KBM-7 (cell line): ENCODE data around the gene UTP4.

Experiments
- DNase-seq: peaks from one replicate; pipeline ENCODE4 v3.0.0-alpha.2; 2015
- in situ Hi-C: fragments of 300-500 bp; cut with MboI; formaldehyde crosslinking; loops from 2 replicates; pipeline ENCODE4 v1.14.3; 2020; ENCODE audit warnings: low sequenced_read_pairs, low pct_unique_long_range_greater_than_20kb, mixed read lengths

The UTP4 gene

GRCh38 chr16:69132424-69133252 lies at the start of gene UTP4, which contains the start of gene CHTF8:
TSS of gene UTP4 (plus strand) at chr16:69132649. CDS start at chr16:69133460, 811 bp downstream.
TSS of gene CHTF8 (minus strand) at chr16:69132588. CDS start at chr16:69121458, 11,130 bp downstream.
- in situ Hi-C loops = no loop called here
- DNase-seq = peak; percentile 76

DNA sequence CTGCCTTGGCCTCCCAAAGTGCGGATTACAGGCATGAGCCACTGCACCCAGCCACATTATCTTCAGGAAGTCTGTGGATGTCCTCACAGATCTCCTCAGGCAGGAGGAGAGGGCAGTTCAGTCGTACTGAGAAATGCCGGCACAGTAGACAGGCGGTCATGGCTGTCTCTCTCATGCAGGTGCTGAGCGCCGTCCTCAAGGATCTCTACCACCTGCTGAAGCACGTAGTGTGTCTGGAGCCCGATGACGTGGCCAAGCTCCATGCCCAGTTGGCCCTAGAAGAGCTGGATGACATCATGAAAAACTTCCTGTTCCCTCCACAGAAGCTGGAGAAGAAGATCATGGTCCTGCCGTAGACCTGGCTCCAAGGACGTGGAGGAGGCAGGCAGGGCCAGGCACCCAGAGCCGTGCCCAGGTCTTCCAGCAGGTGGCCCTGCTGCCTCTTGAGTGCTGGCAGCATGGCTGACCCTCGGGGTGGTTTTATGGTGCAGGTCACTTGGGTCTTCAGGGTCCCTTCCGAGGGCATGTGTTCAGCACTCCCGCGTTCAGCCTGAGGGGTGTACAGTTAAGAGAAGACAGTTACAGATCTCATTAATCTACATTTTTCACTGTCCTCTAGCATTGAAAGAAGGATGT lies 49.0 kb upstream of the UTP4 start:
- no peak for DNase-seq
- in situ Hi-C loops = no loop called here

DNA sequence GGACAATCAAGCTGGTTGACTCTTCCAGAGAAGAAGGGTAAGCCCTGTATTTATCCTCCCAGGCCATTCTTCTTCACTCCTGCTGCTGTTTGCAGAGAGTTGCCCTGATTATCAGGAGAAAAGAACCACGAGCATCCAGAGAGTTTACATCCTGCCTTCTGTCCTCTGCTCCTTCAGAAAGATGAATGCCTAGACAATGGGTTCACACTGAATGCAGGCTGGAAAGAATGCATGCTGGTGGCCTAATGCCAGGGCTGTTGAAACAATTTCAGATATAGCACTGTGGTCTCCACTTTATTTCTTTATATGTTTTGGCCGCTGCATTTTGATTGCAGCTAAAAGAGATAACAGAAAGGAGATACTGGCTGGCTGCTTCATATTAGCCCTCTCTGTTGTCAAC lies 48.2 kb upstream of the UTP4 start:
- in situ Hi-C loops = no loop called here
- no peak for DNase-seq

- in situ Hi-C loops = no loop called here
- DNase-seq = no peak
These were observed 47.3 kb upstream of the UTP4 start for GRCh38 chr16:69085032-69085695.

- DNase-seq = peak; percentile 34
- in situ Hi-C loops = no loop called here
These were observed 45.3 kb upstream of the UTP4 start for GRCh38 chr16:69087161-69087581.

DNA sequence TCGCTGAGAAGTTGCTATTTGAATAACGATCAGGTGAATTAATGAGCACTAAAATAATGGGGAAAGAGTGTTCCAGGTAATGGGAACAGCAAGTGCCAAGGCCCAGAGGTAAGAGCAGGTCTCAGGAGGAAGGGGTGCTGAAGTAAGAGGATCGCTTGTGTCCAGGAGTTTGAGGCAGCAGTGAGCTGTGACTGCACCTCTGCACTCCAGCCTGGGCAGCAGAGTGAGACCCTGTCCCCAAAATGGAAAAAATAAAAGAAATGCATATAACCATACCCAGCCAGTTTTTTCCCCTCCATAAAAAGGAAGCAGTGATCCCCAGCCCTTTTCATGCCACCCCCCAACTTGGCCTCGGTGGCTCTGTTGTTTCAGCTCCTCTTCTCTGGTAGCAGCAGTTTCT lies 43.8 kb upstream of the UTP4 start:
- DNase-seq = no peak
- in situ Hi-C loops = no loop called here

GRCh38 chr16:69089091-69089910 lies 43.1 kb upstream of the UTP4 start:
- no peak for DNase-seq
- in situ Hi-C loops = no loop called here

DNA sequence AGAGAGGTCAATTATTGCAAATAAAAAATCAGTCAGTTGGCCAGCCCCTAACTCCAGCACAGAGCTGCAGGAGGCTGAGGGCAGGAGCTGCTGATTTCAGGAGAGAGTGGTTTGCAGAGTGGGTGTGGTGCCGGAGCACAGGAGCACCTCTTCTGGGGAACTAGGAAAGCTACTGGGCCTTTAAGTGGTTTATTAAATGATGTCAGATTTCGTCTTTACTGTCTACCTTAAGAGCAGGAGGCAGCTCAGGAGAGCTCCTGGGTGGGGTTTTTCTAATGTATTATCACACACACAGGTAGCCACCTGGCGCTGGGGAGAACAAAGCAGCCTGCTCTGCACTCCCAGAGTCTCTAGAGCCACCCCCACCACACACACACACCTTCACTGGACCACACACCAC lies 38.5 kb upstream of the UTP4 start:
- in situ Hi-C loops = no loop called here
- no peak for DNase-seq

DNA sequence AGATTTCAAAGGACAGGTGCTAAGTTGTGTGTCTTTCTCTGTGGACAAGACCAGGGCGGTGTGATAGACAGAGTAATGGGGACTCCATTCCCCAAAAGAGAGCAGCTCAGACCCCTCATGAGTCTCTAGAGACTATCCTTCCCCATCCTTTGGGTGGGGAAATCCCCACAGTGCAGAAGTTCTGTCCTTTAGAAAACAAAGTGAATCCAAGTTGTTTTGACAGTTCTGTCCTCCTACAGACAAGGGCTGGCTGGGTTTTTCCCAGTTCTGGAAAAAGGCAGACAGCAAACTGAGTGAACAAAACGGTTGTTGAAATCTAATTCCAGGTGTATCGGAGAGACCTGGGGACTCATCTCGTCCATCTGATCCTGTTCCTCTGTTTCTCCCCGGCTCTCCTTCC lies 37.9 kb upstream of the UTP4 start:
- in situ Hi-C loops = no loop called here
- DNase-seq = no peak

GRCh38 chr16:69095193-69095592 lies 37.3 kb upstream of the UTP4 start:
- DNase-seq = no peak
- in situ Hi-C loops = no loop called here

DNA sequence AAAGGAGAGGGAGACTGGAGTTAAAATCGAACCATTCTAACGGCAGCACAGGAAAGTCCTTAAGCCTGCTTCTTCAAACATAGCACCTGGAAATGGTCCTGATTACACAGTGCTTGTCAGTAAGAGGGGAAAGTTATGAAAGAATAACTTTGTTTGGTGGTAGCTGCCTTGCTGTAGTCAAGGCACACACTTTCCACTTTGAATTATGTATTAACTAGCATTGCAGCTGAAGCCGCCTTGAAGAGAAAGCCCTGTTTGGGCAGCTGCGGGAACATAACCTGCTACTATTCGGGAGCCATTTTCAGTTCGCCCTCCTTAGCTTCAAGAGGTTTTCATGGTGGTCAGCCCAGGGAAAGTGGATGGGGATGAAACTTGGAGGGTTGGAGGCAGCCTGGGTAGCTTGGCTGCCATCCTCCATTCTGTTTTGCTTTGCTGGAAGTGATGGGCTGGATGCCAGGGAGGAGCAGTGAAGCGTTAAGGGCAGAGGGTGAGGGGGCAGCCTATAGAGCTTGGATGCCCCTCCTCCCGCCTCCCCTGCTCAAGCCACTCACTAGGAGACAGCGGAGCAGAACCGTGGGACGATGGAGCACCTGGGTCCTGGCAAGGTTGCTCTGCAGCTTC lies 32.3 kb upstream of the UTP4 start:
- DNase-seq = no peak
- in situ Hi-C loops = loop anchor here (25.0 kb wide), 1 partner anchor 188 kb away; no protein-coding TSS in a partner anchor

DNA sequence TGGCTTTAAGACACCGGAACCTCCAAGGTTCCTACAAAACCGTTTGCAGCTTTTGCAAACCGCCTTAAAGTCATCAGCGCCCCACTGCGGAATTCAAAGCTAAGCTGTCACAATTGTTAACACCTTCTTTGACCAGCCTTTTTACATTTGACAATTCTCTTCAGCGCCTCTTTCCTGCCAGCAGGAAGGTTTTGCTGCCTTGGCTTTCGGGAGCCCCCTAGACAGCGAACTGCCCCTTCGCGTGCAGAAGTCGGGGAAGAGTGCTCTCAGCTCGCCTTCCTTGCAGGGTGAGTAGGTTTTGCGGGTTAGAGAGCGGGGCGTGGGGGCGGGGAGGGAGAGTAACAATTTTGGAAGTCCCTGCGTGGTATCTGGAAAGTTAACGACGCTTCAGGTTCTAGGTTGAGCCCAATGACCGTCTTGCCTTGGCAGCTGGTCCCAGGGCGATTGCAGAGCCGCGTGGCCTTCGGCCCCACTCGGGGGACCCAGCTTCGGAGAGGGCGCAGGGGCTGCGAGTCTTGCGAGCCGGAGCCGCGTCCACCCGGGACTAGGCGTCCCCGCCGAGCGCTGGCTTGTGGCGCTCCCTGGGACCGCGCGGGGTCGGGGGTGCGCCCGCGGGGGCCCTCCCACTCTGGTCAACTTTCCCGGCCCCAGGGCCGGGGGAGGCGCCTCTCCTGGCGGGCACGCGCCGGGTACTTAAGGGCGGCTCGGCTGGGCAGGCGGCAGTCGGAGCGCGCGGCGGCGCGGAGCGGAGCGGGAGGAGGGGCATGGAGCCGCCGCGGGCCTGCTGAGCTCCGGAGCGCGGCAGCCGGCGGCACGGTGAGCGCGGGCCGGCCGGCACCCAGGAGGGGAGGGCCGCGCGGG lies 26.7 kb upstream of the UTP4 start, which contains the start of gene HAS3:
Gene HAS3 (plus strand): TSS at position 153 of the 861 bp plus-strand sequence. CDS start 3,743 bp downstream, outside the sequence.
- in situ Hi-C loops = loop anchor here (25.0 kb wide), 1 partner anchor 193 kb away; no protein-coding TSS in a partner anchor
- DNase-seq = peak; percentile 66

DNA sequence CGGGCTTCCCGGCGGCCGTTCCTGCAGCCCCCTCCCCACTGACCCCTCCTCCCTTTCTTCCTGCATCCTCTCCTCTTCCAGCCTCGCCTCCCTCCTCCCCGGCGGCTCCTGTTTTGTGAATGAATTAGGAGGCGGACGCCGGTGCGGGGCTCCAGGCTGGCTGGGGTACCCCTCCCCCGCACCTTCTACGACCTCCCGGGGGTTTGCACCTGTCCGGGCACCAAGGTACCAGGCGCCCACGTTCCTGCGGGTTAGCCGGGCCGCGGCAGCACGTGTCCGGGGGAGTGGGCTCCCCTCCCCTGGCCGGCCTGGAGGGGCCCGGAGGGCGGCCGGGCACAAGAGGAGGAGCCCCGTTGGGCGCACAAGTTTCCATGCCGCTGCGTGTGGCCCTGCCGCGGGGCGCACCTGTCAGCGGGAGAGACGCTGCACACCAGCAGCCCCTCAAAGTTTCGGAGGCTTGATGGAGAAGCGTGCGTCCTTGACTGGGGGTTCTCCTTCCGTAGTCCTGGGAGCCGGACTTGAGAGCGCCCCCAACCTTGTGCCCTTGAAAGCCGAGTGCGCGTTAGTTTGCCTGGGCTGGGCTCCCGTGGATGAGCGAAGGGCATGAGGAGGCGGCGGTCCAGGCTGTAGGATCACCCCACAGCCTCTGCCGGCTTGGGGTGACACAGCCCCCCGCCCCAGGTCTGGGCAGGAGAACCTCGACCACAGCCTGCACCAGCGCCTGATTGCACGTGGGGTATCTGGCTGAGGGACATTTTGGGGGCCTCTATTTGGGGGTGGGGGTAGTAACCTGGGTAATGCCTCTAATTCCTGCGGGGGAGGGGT lies 25.7 kb upstream of the UTP4 start:
- no peak for DNase-seq
- in situ Hi-C loops = loop anchor here (25.0 kb wide), 1 partner anchor 194 kb away; no protein-coding TSS in a partner anchor

- DNase-seq = no peak
- in situ Hi-C loops = loop anchor here (25.0 kb wide), 1 partner anchor 195 kb away; no protein-coding TSS in a partner anchor
These were observed 25.0 kb upstream of the UTP4 start for GRCh38 chr16:69107316-69107962.

- DNase-seq = no peak
- in situ Hi-C loops = loop anchor here (25.0 kb wide), 1 partner anchor 196 kb away; no protein-coding TSS in a partner anchor
These were observed 24.2 kb upstream of the UTP4 start for GRCh38 chr16:69108064-69108904.
